GM12892 (cell line): ENCODE measurements around the gene HILPDA.
A peak's percentile ranks its signal among the peaks of the same experiment; 100 is the strongest.

ENCODE experiments used
- DNase-seq: peaks from one replicate; pipeline ENCODE4 v3.0.0; 2011; ENCODE audit not compliant: insufficient read length
- FAIRE-seq: peaks from 2 replicates; lab custom pipeline; 2011; peaks lifted over from hg19 to GRCh38; lab: Jason Lieb, UNC
- POLR2A ChIP-seq: IDR thresholded peaks from 2 replicates; pipeline ENCODE4 v1.6.1; 2011; ENCODE audit warnings: low read depth, low read length, control low read depth
- POLR2AphosphoS5 ChIP-seq: IDR thresholded peaks from 2 replicates; pipeline ENCODE4 v1.6.1; 2011; ENCODE audit warnings: low read depth, low read length, control low read depth
- TAF1 ChIP-seq: IDR thresholded peaks from 2 replicates; pipeline ENCODE4 v1.6.1; 2011; ENCODE audit warnings: low read depth, mild to moderate bottlenecking, control low read depth, low read length, borderline replicate concordance

Gene HILPDA

DNA sequence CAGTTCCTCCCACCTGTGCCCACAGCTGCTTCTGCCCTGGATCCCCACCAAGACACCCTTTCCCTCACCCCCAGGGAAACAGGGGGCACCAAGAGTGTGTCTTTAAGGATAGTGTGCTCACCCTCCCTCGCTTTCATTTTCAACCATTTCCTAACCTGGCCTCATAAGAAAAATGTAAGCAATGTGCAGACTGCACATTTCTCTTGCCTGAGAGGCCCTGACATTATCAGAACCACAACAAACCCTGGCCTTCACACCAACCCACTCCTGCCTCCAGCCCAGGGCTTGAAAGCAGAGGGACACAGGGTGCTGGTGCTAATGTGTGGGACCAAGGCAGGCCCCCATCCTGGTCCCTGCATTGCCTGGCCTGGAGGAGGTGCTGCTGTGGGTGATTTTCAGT is 34.9 kb upstream of the HILPDA start:
- no peak for TF ChIP-seq TAF1
- no peak for TF ChIP-seq POLR2AphosphoS5
- TF ChIP-seq POLR2A, result no peak
- no peak for FAIRE-seq
- DNase-seq, result no peak

DNA sequence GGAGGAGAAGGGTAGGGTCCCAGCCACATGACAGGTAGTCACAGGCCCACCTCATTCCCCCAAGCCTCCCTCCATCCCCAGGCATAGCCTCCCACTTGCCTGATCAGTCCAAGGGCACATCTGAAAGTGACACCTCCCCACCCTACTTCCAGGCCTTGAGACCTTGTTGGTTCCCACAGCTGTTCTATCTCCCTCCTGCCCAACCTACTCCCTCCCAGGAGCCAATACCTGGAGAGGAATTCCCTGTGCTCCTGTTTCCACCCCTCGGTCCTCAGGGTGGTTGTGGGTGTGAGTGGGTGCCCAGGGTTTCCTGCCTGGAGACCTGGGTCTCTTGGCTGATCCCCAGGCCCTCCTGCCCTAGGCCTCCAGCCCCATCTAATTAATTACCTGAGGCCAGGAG is 34.3 kb upstream of the HILPDA start:
- FAIRE-seq, result no peak
- no peak for DNase-seq
- TF ChIP-seq TAF1 (no peak), POLR2AphosphoS5 (no peak), POLR2A (no peak)

DNA sequence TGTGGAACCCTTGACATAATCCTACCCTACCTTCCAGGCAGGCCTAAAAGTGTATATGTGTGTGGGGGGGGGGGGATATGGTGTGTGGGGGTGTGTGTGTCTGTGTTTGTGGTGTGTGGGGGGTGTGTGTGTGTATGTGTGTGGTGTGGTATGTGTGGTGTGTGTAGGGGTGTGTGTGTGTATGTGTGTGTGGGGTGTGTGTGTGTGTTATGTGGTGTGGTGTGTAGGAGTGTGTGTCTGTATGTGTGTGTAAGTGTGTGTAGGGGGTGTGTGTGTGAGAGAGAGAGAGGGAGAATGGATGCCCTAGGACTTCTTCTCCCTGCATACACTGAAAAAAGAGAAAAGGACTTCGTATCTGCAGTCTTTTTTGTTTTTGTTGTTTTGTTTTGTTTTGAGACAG is 33.6 kb upstream of the HILPDA start:
- FAIRE-seq, result no peak
- no peak for DNase-seq
- TF ChIP-seq POLR2AphosphoS5 (no peak), TAF1 (no peak), POLR2A (no peak)

DNA sequence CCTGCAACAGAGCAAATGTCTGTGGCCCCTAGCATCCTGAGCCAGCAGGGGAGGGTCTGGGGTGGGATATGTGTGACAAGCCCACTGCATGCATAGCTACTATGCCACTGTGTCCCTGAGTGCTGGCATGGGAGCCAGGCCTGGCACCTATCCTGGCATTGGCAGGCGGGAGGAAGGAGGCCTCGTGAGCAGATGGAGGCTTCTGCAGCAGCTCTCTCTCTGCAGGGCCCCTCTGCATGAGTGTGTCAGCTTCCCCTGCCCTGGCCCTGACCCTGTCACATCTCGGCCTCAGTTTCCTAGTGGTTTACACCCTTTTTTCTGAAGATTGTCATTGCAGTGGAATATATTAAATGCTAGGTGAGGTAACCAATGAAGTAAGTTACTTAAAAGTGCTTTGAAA is 32.8 kb upstream of the HILPDA start:
- no peak for TF ChIP-seq TAF1
- no peak for TF ChIP-seq POLR2AphosphoS5
- no peak for TF ChIP-seq POLR2A
- no peak for FAIRE-seq
- no peak for DNase-seq

DNA sequence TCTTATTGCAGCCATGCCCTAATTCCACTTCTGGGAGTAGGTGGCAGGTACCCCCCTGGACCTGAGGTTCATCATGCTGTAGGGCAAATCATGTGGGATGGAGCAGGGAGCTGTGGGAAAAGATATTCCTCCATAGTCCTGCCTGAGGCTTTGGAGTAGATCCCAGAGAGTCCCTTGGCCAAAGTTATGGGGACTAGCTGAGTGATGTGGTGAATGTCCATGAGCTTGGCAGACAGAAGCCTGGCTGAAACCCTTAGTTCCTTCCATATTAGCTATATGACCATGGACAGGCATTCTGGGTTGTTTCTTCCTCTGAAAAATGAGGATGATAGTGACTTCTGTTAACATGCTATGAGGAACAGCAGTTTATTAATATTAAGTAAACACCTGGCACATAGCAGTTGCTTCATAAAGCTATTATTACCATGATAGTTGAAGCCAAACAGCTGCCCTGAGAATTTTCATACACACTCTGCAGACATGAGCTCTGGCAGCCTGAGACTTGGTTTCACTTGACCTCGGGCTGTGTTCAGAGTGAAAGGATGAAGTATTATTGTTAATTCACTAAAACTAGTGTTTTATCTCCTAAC is 30.9 kb upstream of the HILPDA start:
- no peak for FAIRE-seq
- TF ChIP-seq POLR2A (no peak), TAF1 (no peak), POLR2AphosphoS5 (no peak)
- DNase-seq, result no peak

DNA sequence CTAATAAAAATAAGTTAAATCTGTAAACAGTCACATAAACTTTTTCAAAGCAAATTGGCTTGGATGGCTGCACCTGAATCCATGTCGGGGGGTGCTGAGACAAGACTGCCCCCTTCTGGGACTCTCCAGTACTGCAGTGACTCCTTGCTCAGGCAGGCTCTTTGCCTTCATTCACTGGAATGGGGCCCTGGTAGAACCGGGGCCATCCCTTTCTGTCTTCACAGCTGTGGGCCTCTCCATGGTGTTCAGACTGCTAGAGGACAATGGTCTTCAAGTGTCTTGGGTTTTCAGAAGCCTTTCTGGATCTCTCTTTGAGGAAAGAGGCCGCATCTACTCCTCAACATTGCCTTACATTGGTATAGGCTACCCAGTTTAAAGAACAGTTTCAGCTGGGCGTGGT is 29.8 kb upstream of the HILPDA start:
- TF ChIP-seq TAF1 (no peak), POLR2A (no peak), POLR2AphosphoS5 (no peak)
- FAIRE-seq (no peak), DNase-seq (no peak)

DNA sequence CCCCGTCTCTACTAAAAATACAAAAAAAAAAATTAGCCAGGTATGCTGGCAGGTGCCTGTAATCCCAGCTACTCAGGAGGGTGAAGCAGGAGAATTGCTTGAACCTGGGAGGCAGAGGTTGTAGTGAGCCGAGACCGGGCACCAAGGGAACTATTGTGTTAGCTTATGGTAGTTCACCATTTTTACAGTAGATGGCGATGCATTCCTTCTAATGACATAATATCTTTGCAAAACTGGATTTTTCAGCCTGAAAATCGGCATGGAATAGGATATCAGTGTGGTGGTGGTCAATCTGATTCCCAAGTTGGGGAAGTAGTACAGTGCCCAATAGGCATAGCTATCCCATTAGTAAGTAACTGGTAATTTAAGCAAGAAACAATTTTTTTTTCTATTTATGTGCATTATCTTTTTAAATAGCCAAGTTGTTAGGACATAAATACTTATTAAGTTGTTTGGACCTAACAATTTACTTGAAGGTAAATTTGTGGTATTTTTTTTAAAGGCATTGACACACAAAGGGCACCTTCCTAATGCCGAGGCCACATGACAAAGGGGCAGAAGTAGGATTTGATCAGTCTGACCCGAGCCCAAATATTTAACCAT is 28.3 kb upstream of the HILPDA start:
- no peak for TF ChIP-seq TAF1
- no peak for TF ChIP-seq POLR2AphosphoS5
- TF ChIP-seq POLR2A, result no peak
- FAIRE-seq, result no peak

DNA sequence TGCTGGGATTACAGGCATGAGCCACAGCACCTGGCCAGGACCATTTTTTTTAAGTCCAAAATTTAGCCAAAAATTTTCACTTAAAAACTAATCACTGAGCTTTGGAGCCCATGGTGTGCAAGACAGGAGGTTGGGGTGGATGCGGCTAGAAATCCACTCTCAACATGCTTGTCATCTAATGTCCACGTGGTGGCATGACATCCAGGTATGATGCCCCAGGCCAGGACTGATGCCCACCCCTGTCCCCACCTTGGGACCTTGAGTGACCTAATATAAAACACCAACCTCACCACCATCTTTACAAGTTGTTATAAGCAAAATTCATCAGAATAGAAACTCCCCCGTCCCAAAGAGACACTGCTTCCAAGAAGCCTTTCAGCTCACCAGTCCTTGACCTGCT is 25.5 kb upstream of the HILPDA start:
- DNase-seq, result no peak
- peak; percentile 46 for FAIRE-seq
- TF ChIP-seq POLR2A (no peak), TAF1 (no peak), POLR2AphosphoS5 (no peak)

More for the DNA sequence above, 28.3 kb upstream of the HILPDA start:
- no peak for DNase-seq

DNA sequence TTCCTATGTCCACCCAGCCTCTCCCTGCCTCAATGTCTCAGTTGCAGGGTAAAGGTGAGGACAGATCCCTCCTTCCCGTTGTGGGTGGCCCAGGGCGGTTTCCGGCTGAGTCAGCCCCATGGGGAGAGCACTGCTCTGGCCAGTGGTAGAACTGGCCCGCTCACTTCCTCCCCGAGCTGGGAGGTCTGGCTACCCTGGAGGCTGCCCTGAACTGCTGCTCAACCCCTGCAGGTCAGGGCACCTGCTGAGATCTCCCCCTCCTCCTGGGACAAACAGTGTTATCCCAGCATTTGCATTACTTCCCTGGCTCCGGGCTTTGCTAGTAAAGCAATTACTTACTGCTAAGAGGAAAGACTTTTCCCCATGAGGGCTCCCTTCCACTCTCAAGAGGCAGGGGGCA is 24.5 kb upstream of the HILPDA start:
- TF ChIP-seq POLR2AphosphoS5, result no peak
- no peak for TF ChIP-seq TAF1
- TF ChIP-seq POLR2A, result no peak
- DNase-seq (no peak), FAIRE-seq (no peak)

DNA sequence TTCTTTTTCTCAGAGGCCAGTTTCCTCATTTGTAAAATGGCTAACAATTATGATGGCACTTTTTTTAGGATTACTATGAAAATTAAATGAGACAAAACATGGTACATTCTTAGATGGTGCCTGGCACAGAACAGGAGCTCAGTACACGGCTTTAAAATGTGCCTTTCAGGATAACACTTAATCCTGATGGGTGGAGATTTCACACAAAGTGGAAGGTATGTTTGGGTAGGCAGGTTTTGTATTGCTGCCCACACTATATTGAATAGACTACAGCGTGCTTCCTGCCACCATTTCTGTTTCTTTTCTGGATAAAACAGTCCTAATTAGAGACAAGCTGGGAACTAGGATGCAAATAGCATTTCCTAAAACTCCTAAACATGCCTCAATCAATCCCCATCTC is 23.9 kb upstream of the HILPDA start:
- DNase-seq (no peak), FAIRE-seq (no peak)
- TF ChIP-seq POLR2A, result no peak
- TF ChIP-seq POLR2AphosphoS5, result no peak
- no peak for TF ChIP-seq TAF1

DNA sequence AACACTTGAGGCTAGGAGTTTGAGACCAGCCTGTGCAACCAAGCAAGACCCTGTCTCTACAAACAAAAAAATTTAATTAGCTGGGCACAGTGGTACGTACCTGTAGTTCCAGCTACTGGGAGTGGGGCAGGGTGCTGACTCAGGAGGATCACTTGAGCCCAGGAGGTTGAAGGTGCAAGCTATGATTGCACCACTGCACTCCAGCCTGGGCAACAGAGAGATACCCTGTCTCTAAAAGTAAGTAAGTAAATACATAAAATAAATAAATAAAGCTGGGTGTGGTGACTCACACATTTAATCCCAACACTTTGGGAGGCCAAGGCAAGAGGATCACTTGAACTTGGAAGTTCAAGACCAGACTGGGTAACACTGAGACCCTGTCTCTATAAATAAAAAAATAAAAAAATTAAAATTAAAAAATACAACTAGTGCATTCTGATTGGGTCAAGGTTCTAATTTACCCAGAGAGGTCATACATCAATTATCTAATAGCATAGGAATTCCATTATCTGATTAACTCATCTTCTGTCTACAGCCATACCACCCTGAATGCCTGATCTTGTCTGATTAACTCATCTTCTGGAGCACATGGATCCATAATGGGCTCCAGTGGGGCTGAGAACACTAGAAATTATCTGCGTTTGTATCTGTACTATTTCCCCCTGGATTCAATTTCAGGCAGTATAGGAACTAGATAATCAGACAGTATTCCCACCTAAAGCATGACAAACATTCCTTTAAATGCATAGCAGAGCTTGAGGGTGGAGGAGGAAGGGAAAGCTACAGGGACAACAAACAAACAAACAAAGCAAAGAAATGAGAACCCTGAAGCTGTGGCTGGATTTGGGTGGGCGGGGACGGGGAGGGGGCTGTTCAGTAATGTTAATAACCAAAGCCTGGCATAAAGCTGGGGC is 21.0 kb upstream of the HILPDA start:
- TF ChIP-seq POLR2A (no peak), TAF1 (no peak), POLR2AphosphoS5 (no peak)
- no peak for DNase-seq

More for the DNA sequence above, 21.0 kb upstream of the HILPDA start:
- FAIRE-seq, result no peak
